Panc1 (cell line): ENCODE measurements around the gene DRD2. TPM values are rescaled to one million over a fixed set of nuclear protein-coding genes. Genes with fewer than 3 reads are reported as not detected.

Source experiments
- ATAC-seq: fragments of 200-7000 bp; cut with Tn5 transposase; 2 replicates; pipeline ENCODE4 v1.9.1; 2020; ENCODE audit warnings: mild to moderate bottlenecking, moderate library complexity
- BruUV-seq: library from RNA; stranded (reverse); fragments of 400-500 nt; replicated peaks from 2 replicates; lab custom pipeline; 2021; lab: Mats Ljungman, UMichigan
- CTCF ChIA-PET: fragments of 300-600 bp; sonication (Branson Sonifier 250); formaldehyde crosslinking; loops from one replicate; lab custom pipeline; 2022; ENCODE audit warnings: antibody characterized with exemption; lab: Charles Lee
- POLR2A ChIA-PET: fragments of 300-600 bp; sonication (Branson Sonifier 250); formaldehyde crosslinking; loops from one replicate; lab custom pipeline; 2022; ENCODE audit warnings: antibody characterized with exemption; lab: Charles Lee
- DNase-seq: peaks from one replicate; pipeline ENCODE4 v3.0.0-alpha.2; 2010; ENCODE audit warnings: low read depth, low spot score
- H3K27ac ChIP-seq: 2 replicates; pipeline ENCODE4 v1.5.1; 2011; ENCODE audit warnings: mild to moderate bottlenecking, low read length, inconsistent platforms
- H3K27me3 ChIP-seq: fragments of 200-500 bp; sonication (Bioruptor generic); 2 replicates; pipeline ENCODE4 v1.6.0; 2014; ENCODE audit warnings: low read length, inconsistent platforms; ENCODE audit not compliant: control insufficient read depth, insufficient read depth
- H3K36me3 ChIP-seq: fragments of 200-500 bp; sonication (Bioruptor generic); 2 replicates; pipeline ENCODE4 v1.5.1; 2014; ENCODE audit warnings: inconsistent platforms, mild to moderate bottlenecking, low read length, moderate library complexity; ENCODE audit not compliant: control insufficient read depth, insufficient read depth
- H3K4me1 ChIP-seq: 2 replicates; pipeline ENCODE4 v1.5.1; 2011; ENCODE audit warnings: inconsistent platforms, mild to moderate bottlenecking, low read length, moderate library complexity; ENCODE audit not compliant: control insufficient read depth, insufficient read depth
- H3K4me3 ChIP-seq, 2 experiments: 2 replicates each; pipeline ENCODE4 v1.5.1; 2011 to 2012; ENCODE audit warnings: low read depth in 2 of 2, low read length in 2 of 2, mild to moderate bottlenecking in 2 of 2, inconsistent platforms in 1 of 2, moderate library complexity in 1 of 2
- H3K9me3 ChIP-seq: fragments of 200-500 bp; sonication (Bioruptor generic); 2 replicates; pipeline ENCODE4 v1.5.1; 2014; ENCODE audit warnings: low read depth, mild to moderate bottlenecking, inconsistent platforms, low read length, moderate library complexity; ENCODE audit not compliant: control insufficient read depth, insufficient read depth
- CTCF ChIP-seq: fragments of 450-650 bp; IDR thresholded peaks from 2 replicates; pipeline ENCODE4 v1.5.1; 2017; ENCODE audit warnings: mild to moderate bottlenecking
- POLR2AphosphoS5 ChIP-seq: IDR thresholded peaks from 2 replicates; pipeline ENCODE4 v1.6.1; 2012; ENCODE audit warnings: mild to moderate bottlenecking, low read depth, low read length, moderate library complexity
- REST ChIP-seq, 2 experiments: IDR thresholded peaks; 2 replicates each; pipeline ENCODE4 v1.6.1; 2011 to 2012; ENCODE audit warnings: low read depth in 2 of 2, control low read depth in 1 of 2, low read length in 1 of 2, mild to moderate bottlenecking in 1 of 2, moderate library complexity in 1 of 2; ENCODE audit not compliant: insufficient read depth in 1 of 2
- SIN3A ChIP-seq: IDR thresholded peaks from 2 replicates; pipeline ENCODE4 v1.6.1; 2012; ENCODE audit warnings: low read depth, mild to moderate bottlenecking, low read length, moderate library complexity, borderline replicate concordance; ENCODE audit not compliant: insufficient read depth
- TCF7L2 ChIP-seq: IDR thresholded peaks from 2 replicates; pipeline ENCODE4 v1.6.1; 2011; ENCODE audit warnings: mild to moderate bottlenecking, low read depth, low read length, inconsistent platforms
- in situ Hi-C: cut with HindIII; loops from 2 replicates; pipeline ENCODE4 v1.10.0; 2016; ENCODE audit warnings: low sequenced_read_pairs, low pct_unique_long_range_greater_than_20kb
- intact Hi-C: fragments of 100-400 bp; cut with micrococcal nuclease; formaldehyde crosslinking; loops from one replicate; pipeline ENCODE4 v1.10.0; 2022; ENCODE audit not compliant: unreplicated experiment
- total RNA-seq: library from RNA; stranded (reverse); gene quantifications from one replicate; pipeline ENCODE4 v1.2.1, GENCODE V29; 2021; ENCODE audit not compliant: unreplicated experiment

The DRD2 gene
- total RNA-seq, 1 experiment from 2014 or later: 5.3 TPM

GRCh38 chr11:113447621-113448315, 27.4 kb downstream of the DRD2 start:
- Histone ChIP-seq H3K4me1 (peaks cover 15% of the 10 kb centered on the region), H3K36me3 (no peaks in the 10 kb centered on the region), H3K9me3 (no peaks in the 10 kb centered on the region), H3K4me3 (no peak overlapping the region), H3K27ac (no peak overlapping the region), H3K27me3 (0 out of 2 replicates have a peak, but pooled peaks cover 2% of the 10 kb centered on the region)
- no TSS peak for BruUV-seq
- TF ChIP-seq POLR2AphosphoS5 (no peak), CTCF (no peak), SIN3A (no peak), REST (IDR thresholded peaks at IDR 0.05; ENCODE audit: insufficient read depth in 1 of 2, low read depth in 2 of 2, low read length in 1 of 2) (no peak), TCF7L2 (no peak)
- intact Hi-C loops (no loop called here), in situ Hi-C loops (no loop called here)
- DNase-seq (no peak), ATAC-seq (no peak)
- ChIA-PET CTCF (no interaction called here), POLR2A (no interaction called here)

GRCh38 chr11:113446938-113447337, 28.3 kb downstream of the DRD2 start:
- CTCF ChIA-PET: no interaction called here

More at GRCh38 chr11:113446938-113447337, 28.3 kb downstream of the DRD2 start:
- POLR2A ChIA-PET: no interaction called here
- H3K4me1 ChIP-seq: peaks cover 15% of the 10 kb centered on the region
- no peak overlapping the region for H3K27ac ChIP-seq
- no peaks in the 10 kb centered on the region for H3K36me3 ChIP-seq
- DNase-seq (no peak), ATAC-seq (no peak)
- in situ Hi-C loops (no loop called here), intact Hi-C loops (no loop called here)
- no peaks in the 10 kb centered on the region for H3K9me3 ChIP-seq
- H3K4me3 ChIP-seq: no peak overlapping the region
- no TSS peak for BruUV-seq
- TF ChIP-seq CTCF: no peak
- no peak for TF ChIP-seq SIN3A
- no peak for TF ChIP-seq TCF7L2
- no peak for TF ChIP-seq POLR2AphosphoS5
- TF ChIP-seq REST (IDR thresholded peaks at IDR 0.05; ENCODE audit: insufficient read depth in 1 of 2, low read depth in 2 of 2, low read length in 1 of 2): no peak
- 0 out of 2 replicates have a peak, but pooled peaks cover 2% of the 10 kb centered on the region for H3K27me3 ChIP-seq
